HG03460 (cell line): ENCODE results near the gene CERK.

Experiments used
- ATAC-seq: cut with Tn5 transposase; IDR thresholded peaks from one replicate; pipeline ENCODE4 v1.9.1; 2021; ENCODE audit not compliant: unreplicated experiment

The CERK gene

DNA sequence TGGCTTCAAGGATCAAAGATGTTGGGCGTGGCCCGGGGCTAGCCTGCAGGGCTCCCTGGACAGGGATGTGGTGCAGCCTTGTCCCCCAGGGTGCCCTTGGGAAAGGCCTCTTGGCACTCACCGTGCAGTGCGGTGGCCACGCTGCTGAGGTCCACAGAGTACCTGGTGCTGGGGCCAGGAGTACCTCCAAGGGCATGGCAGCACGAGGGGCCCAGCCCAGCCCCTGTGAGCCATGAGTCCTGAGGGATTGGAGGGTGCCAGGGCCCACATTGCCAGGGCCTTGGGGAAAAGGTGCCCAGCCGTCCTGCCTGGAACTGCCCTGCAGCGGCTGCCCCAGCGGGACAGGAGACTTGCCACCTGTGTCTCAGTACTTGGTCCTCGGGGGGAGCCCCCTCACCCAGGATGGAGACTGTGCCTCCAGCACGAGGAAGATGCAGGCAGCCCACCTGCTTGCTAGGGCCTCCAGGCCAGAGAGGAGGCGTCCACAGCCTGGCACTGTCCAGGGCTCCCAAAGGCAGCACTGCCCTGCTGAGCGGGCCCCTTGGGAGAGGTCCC is 73.7 kb downstream of the CERK start:
- ATAC-seq = no peak

DNA sequence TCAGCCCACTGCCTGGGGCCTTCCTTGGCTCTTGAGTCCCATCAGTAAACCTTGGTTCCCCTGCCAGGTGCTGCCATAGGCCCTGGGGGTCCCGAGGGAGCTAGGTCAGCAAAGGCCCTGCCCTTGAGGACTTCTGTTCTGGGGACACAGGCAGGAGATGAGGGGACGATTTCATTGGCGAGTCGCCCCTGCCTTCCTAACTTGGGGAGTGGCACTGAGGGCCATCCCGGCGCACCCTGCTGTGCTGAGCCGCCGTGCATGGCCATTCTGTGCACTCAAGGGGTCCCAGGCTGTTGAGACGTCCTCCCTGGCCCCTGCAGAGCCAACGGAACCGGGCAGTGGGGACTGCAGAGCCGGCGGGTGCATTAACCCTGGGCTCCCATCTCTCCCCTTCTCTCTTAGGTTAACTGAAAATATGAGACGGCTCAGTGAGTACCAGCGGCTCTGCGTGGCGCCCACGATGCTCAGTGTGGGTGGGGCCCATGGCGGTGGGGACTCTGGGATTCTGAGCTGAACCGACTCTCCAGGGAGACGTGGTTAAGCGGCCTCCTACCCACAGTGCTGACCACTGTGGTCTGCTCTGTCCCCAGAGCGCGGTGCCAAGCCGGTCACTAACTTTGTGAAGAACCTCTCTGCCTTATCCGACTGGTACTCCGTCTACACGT is 74.5 kb downstream of the CERK start:
- ATAC-seq = no peak

DNA sequence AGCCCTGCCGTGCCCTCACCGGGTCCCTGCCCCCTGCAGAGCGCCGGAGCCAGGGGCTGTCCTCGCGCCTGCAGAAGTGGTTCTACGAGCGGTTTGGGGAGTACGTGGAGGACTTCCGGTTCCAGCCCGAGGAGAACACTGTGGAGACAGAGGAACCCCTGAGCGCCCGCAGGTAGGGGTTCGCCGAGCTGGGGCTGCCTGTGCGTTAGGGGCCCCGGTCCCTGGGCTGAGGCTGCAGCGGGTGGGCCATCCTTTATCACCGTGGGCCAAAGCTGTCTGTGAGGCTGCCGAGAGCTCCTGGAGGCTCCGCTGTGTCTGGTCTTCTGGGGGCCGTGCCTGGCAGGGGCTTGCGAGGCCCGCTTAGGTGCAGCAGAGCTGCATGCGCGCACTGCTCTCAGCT is 75.1 kb downstream of the CERK start:
- ATAC-seq = no peak

DNA sequence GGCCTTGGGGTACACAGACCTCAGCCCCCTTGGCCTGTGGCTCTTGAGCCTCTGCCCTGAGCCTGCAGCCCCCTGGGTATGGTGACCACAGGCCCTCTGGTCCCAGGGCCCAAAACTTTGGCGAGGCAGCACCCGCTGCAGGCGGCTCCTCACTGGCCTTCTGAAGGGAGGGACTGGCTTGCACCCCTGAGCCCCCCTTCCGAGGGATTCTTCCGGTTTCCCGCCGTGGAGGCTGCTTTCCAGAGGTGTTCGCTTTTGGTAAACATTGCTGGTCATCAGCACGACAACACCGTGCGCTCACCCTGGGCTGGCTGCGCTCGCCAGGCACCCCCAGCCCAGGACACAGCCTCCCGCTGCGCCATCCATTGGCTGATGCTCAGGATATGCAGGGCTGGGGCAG is 75.8 kb downstream of the CERK start:
- ATAC-seq = no peak

DNA sequence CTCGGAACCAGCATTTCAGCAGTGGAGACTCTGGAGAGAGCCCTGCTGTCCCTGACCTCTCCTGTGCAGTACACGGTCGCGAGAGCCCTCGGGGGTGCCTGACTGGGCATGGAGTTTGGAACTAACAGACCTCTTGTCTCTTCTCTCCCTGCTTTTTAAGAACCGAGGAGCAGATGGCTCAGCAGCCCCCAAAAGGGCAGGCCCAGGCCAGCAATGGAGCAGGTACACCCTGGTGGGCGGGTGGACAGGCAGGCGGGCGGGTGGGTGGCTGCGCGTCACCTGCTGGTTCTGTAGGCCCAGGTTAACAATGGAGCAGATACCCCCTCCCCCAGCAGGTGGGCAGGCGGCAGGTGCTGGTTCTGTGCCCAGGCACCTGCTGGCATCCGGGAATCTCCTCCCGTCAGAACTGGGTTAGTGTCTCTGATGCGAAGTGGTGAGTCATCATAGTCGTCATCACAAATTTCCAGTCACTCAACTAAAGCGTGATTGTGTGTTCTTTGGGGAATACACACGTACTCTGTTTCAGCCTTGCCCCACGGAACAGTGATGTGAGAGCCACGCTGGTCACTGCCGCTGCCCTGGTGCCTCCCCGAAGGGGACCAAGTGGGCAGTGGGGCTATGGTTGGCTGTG is 76.7 kb downstream of the CERK start:
- ATAC-seq = no peak

DNA sequence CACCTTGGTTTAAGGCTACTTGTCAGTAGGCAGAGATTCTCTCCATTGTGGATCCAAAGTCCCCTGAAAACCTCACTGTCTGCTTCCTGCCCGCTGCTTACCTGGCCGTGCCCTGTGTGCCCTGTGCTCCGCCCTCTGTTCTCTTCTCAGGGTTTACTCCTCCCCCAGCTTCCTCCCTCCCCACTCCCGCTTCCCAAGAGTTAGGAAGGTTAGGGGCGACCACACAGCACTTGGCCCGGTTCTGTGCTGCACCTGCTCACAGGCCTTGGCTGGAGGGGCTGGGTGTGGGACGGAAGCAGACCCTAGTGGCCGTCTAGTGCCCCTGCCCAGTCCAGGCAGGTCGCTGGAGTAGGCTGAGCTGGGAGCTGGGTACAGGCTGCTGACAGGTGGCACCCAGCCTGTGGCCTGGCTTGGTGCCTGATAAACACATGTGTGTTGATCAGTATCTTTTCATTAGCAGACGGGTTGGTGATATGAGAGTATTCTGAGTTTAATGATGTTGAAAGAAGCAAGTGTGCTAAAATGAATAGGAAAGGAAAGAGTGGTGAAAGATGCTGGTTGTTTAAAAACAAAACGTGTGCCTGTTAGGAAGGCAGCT is 77.3 kb downstream of the CERK start:
- no peak for ATAC-seq

DNA sequence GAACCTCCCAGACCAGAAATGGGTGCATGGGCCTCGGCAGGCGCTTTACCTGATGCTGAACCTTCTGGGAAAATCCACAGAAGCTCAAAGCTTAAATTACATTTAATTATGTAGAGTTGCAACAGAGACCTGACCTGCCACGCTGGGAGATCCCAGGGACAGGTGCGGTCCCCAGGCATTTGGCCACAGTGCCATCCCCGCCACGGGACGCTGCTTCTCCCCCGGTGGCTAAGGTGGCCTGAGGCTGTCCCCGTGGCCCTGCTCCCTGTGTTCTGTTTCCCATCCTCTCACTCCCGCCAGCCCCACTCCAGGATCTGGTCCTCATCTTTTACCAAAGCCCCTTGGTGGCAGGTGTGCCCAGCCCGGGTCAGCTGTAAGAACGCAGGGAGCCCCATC is 78.3 kb downstream of the CERK start:
- ATAC-seq = no peak

DNA sequence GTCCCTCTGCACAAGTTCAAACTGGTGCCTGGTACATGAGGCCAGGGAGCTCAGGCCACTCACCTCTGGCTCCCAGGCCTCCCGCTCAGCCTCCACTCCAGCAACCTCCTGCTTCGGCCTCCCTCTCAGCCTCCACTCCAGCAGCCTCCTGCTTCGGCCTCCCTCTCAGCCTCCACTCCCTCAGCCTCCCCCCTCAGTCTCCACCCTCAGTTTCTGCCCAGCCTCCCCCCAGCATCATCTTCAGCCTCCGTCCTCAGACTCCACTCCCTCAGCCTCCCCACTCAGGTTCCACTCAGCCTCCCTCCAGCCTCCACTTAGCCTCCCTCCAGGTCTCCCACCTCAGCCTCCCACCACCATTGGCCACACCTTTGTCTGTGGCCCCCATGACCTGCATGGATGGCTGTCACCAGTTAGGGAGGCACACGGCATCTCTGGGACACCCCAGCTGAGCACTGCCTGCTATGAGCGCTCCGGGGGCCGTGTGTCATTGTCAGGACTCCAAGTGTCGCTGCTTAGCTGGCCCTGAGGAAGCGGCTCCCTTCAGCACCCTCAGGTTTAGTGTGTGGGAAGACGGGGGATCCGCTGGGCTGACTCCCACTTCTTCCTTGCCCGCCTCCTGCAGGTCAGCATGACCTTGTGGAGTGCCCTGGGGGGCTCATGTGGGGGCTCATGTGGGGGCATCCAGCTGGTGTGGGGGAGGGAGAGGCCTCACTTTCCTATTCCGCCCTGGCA is 78.8 kb downstream of the CERK start:
- no peak for ATAC-seq

DNA sequence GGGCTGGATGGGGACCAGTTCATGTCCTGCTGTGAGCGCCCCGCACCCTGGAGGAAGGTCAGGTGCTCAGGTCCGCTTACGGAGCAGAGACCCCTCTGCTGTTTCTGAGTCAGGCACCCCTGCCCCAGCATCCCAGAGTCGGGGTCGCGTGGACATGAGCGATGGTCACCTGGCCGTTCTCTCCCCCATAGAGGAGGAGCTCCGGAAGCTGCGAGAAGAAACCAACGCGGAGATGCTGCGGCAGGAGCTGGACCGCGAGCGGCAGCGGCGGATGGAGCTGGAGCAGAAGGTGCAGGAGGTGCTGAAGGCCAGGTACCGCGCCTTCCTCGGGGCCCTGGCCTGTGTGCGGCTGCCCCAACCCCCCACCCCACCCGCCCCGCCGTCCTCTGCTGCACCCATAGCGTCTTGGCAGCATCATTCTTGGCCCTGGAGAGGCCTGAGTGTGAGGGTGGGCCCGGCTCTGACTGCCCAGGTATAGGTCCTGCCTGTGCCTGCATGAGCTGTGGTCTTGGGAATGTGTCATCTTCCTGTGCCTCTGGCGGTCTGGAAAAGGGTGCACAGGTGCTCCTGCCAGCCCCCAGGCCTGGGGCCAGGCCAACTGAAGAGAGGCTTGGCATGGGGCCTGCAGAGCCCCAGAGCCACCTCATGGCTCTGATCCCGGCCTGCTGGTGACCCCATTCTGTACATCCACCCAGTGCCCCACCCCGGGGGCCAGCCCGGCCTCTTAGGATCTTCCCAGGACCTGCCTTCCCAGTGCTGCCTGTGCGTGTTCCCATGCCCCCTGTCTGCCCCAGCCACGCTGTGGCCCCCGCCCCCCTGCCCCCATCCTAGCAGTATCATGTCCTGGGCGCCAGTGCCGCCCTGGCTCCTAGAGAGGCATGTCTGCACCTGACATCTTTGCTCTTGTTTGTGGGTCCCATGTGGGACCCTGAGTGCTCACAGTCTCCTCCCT is 79.8 kb downstream of the CERK start:
- ATAC-seq = no peak

DNA sequence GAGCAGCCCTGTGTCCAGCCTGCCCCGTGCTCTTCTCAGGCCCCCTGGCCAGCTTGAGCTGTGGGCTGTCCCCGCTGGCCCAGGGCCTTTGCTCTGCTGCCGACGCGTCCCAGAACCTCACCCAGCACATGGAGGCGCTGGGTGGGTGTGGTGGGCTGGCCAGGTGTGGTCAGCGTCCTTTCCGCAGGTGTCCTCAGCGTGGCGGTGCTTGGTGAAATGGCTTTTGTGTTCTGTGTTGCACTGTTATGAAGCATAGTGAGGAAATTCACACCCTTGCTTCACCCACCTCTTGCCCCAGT is 80.4 kb downstream of the CERK start:
- no peak for ATAC-seq

DNA sequence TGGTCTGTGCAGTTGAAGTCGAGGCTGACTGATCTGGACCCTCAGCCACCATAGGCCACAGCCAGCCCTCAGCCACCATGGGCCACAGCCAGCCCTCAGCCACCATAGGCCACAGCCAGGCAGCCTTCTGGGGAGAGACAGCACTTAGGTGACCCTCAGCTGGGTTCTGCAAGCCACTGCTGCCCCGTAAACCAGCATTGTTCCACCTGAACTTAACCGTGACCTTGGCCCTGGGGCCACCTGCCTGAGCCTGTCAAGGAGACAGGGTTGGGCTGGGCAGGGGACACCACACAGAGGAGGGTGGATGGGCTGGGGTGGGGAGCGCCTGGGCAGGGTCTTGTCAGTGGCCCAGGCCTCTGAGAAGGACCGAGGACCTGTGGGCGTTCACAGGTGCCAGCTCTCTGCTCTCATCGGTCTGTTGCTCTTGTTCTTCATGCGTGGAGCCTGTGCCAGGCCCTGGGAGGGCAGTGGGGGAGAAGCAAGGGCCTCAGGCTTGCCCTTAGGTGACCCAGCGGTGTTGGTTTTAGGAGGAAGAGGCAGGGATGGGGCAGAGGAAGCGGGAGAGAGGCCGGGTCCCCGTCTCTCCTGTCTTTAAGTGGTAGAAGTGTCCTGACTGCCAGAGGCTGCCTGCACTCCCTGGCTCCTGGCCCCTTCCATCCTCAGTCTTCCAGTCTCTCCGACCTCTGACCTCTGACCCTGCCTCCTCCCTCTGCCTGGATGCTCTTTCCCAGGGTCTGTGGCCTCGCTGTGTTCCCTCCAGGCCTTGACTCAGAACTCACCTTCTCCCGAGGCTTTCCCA is 81.0 kb downstream of the CERK start:
- no peak for ATAC-seq

DNA sequence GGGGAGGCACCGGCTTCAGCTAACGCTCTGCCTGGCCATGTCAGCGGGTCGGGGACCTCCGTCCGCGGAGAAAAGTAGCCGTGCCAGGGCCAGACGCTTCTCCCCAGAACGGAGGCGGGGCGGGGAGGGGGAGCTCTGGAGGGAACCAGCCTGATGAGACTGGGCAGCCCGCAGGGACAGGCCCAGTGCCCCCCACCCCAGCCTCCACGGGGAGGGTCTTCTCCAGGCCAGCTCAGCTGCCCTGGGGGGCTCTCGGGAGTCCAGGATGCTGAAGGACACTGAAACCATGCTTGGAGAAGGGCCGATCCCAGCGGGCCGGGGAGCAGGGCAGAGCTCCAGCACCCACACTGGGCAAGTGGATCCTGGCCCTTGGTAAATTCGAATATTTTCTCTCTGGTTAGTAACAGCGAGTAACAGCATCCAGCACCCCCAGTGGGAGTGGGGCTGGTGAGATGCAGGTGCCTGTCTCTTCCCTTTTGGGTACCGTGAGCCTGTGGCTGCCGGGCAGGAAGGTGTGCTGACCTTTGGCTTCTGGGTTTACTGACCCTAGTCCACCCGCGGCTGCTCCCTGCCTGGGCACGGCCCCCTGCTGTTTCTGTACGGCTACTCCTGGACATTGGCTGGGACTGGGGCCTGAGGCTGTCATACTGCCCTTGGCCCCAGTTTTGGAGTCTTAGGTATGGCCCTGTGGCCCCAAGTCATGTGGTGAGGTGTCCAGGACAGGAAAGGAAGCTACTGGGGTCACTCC is 82.0 kb downstream of the CERK start:
- ATAC-seq = no peak

DNA sequence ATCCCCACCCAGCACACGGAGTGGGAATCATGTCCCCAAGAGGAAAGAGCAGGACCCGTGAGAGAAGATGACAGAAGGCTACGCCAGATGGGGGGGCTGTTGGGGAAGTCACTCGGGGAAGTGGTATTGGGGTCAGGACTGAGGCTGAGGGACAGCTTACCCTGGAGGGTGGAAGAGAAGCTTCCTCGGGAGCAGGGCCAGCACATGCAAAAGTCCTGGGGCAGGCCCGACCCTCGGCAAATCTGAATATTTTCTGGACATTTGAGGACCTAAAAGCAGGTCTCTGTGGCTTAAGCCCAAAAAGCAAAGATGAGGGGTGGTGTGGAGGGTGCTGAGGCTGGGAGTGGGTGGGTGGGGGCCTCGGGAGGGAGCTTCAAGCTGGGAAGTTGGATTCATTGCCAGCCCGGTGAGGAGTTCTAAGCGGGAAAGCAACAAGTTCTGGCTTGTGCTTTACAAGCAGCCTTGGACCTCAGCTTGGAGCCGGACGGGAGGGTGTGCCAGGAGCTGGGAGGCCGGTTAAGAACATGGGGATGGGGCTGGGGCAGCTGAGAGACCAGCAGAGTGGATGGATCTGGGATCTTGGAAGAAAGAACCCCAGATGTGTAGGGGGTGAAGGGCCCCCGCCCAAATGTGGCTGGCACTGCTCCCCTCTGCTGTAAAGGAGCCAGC is 83.0 kb downstream of the CERK start:
- ATAC-seq = no peak

DNA sequence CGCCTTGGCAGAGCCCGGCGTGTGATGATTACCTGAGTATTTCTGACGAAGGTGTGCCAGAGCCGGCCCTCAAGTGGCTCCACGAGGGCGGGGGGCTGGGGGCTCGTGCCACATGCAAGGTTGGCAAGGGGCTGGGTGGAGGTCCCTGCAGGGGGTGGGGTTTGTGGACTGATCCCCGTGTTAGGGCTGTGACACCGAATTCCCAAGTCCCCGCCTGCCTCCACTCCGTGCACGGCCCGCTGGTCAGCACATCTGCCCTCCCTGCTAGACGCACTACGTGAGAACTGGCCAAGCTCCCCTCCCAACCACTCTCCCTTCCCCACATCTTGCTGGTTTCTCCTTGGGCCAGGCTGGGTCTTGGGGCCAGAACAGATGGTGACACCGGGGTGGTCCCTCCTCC is 83.6 kb downstream of the CERK start:
- ATAC-seq = no peak

DNA sequence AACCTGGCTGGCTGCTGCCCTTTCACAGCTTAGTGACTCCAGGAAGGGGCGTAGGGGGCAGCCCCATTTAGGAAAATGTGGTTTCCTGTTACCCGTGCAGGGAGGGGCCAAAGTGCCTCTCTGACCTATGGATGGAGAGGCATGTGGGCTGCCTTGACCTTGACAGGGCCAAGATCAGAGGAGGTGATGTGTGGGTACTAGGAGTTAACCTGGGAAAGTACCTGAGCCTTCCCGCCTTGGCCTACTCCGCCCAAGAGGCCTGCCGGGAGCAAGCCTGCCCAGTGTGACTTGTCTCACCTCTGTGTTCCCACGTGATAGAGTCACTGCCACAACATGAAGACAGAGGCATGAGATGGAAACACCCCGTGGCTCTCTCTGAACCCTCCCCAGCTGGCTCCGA is 84.5 kb downstream of the CERK start:
- ATAC-seq = no peak

DNA sequence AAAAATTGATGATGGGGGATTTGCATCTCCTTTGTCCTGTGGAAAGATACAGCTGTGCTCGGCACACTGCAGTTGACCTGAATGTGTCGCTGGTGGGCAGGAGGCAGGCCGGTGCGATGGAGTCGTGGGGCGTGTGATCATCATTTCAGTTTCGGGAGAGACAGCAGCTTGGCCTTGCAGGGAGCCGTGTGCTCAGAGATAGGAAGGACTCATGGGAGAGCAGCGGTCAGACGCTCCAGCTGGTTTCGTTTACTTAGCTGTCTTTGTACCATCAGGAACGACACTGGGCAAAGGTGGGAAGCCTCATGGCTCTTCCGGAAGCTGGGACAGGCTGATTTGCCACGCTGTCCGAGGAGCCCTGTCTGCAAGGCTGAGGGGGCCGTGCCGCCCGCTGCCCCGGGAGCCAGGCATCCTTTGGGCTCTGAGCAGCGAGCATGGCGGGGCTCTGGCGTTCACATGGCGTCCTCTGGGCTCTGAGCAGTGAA is 85.2 kb downstream of the CERK start:
- ATAC-seq = no peak

DNA sequence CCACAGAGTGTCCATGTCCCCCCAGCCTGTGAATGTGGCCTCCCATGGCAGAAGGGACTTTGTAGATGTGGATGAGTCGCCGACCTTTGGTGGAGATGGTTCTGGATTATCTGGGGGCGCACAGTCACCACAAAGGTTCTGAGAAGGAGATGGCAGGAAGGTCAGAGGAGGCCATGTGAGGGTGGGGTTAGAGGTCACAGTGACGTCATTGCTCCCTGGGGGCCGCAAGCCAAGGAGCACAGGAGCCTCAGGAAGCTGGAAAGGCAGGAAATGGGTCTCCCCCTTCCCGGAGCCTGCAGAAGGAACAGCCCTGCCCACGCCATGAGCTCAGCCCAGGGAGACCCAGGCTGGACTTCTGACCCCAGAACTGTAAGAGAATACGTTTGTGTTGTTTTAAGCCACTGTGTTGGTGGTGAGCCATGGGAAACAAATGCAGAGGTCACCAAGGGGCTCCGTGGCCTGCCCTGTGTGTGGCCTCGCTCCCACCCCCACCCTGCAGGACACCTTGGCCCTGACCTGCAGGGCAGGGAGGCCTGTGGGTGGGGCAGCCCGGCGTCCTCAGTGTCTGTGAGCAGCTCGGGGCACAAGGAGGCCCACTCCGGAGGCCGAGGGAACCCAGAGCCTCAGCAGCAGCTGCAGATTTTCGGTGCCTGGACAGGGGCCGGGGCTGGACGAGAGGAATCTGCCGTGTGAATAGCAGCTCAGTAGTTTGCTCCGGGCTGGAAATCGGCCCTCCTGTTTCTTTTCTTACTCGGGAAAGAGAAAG is 85.8 kb downstream of the CERK start:
- no peak for ATAC-seq

DNA sequence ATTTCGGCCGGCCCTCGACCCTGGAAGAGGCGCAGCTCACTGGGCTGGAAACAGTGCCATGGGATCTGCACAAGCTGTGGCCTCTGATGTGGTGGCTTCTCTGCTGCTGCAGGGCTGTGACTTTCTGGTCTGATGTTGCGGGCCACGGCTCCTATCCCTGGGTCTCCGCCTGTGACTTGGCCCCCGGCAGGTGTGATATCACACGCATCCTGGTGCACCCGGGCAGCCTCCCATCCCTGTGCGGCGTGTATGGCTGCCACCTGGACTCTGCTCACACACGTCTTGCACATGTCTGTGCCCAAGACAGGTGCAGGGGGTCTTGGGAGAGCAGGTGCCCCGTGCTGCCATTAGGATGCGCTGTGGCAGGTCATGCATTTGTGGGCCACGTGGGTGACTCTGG is 86.7 kb downstream of the CERK start:
- ATAC-seq = no peak
